HG03139 (cell line): Measurements from ENCODE around the gene SP3.
"Not testable (repeated sequence)": the region's sequence is repeated elsewhere in the genome, so short reads cannot be mapped to it uniquely, and the experiment has no call there.

ENCODE experiments used
- ATAC-seq: cut with Tn5 transposase; IDR thresholded peaks from one replicate; pipeline ENCODE4 v1.9.1; 2021; ENCODE audit not compliant: unreplicated experiment

SP3 gene

GRCh38 chr2:173896755-173897154, 68.4 kb downstream of the SP3 start:
- ATAC-seq = no peak

GRCh38 chr2:173892341-173892740, 72.8 kb downstream of the SP3 start:
- ATAC-seq = no peak

- no peak for ATAC-seq
These were observed 73.7 kb downstream of the SP3 start for GRCh38 chr2:173891315-173892037.

GRCh38 chr2:173889464-173889863, 75.7 kb downstream of the SP3 start:
- not testable (repeated sequence) for ATAC-seq

GRCh38 chr2:173886613-173887012, 78.6 kb downstream of the SP3 start:
- ATAC-seq = no peak

GRCh38 chr2:173884025-173884802, 81.0 kb downstream of the SP3 start:
- ATAC-seq = no peak

GRCh38 chr2:173881886-173882285, 83.3 kb downstream of the SP3 start:
- ATAC-seq = no peak

GRCh38 chr2:173881461-173881860, 83.7 kb downstream of the SP3 start:
- ATAC-seq = no peak

GRCh38 chr2:173880561-173880960, 84.6 kb downstream of the SP3 start:
- no peak for ATAC-seq

- no peak for ATAC-seq
These were observed 88.2 kb downstream of the SP3 start for GRCh38 chr2:173876833-173877413.

GRCh38 chr2:173874894-173875237, 90.3 kb downstream of the SP3 start:
- ATAC-seq = peak; percentile 69

GRCh38 chr2:173874003-173874893, 90.9 kb downstream of the SP3 start:
- ATAC-seq = peak; percentile 30

GRCh38 chr2:173872714-173873113, 92.5 kb downstream of the SP3 start:
- ATAC-seq = no peak

GRCh38 chr2:173869244-173870229, 95.6 kb downstream of the SP3 start:
- ATAC-seq = no peak

- no peak for ATAC-seq
These were observed 96.8 kb downstream of the SP3 start for GRCh38 chr2:173868406-173868805.

- ATAC-seq = no peak
These were observed 98.1 kb downstream of the SP3 start for GRCh38 chr2:173866874-173867618.

- ATAC-seq = no peak
These were observed 99.0 kb downstream of the SP3 start for GRCh38 chr2:173865971-173866873.

- no peak for ATAC-seq
These were observed 102.5 kb downstream of the SP3 start for GRCh38 chr2:173862612-173863217.
